Caco-2 (cell line): ENCODE measurements around the gene C11orf24. TPM values are rescaled to one million over a fixed set of nuclear protein-coding genes. Genes with fewer than 3 reads are reported as not detected.
"Not testable (repeated sequence)": the region's sequence is repeated elsewhere in the genome, so short reads cannot be mapped to it uniquely, and the experiment has no call there.

Experiments
- BruUV-seq: library from RNA; stranded (reverse); fragments of 400-500 nt; replicated peaks from 2 replicates; lab custom pipeline; 2021; lab: Mats Ljungman, UMichigan
- CTCF ChIA-PET: fragments of 300-600 bp; sonication (Branson Sonifier 250); formaldehyde crosslinking; loops from one replicate; lab custom pipeline; 2022; ENCODE audit warnings: antibody characterized with exemption; lab: Charles Lee
- POLR2A ChIA-PET: fragments of 300-600 bp; sonication (Branson Sonifier 250); formaldehyde crosslinking; loops from one replicate; lab custom pipeline; 2022; ENCODE audit warnings: antibody characterized with exemption; lab: Charles Lee
- DNase-seq, 2 experiments: peaks; one replicate each; pipeline versions ENCODE4 v3.0.0 to v3.0.0-alpha.2; 2020 to 2022
- H3K27me3 ChIP-seq: replicated peaks from 2 replicates; pipeline ENCODE4 v1.6.0; 2011; ENCODE audit warnings: low read length; ENCODE audit not compliant: control insufficient read depth, insufficient read depth
- H3K36me3 ChIP-seq: 2 replicates; pipeline ENCODE4 v1.5.1; 2011; ENCODE audit warnings: low read length; ENCODE audit not compliant: control insufficient read depth, insufficient read depth
- H3K4me1 ChIP-seq: fragments of 250-450 bp; sonication (Bioruptor Pico); 2 replicates; pipeline ENCODE4 v1.5.1; 2020; ENCODE audit warnings: mild to moderate bottlenecking
- H3K4me3 ChIP-seq: 2 replicates; pipeline ENCODE4 v1.5.1; 2011; ENCODE audit warnings: low read depth, mild to moderate bottlenecking, control low read depth, low read length
- H3K9me3 ChIP-seq: fragments of 250-450 bp; sonication (Bioruptor Pico); 2 replicates; pipeline ENCODE4 v1.5.1; 2020; ENCODE audit warnings: mild to moderate bottlenecking, moderate library complexity
- H3K27ac Mint-ChIP-seq: one replicate; pipeline ENCODE4 v1.8.0; 2022; ENCODE audit warnings: mixed read lengths; ENCODE audit not compliant: unreplicated experiment
- H3K27me3 Mint-ChIP-seq: one replicate; pipeline ENCODE4 v1.8.0; 2022; ENCODE audit warnings: mixed read lengths; ENCODE audit not compliant: insufficient read depth, unreplicated experiment
- H3K36me3 Mint-ChIP-seq: one replicate; pipeline ENCODE4 v1.8.0; 2022; ENCODE audit warnings: mild to moderate bottlenecking, mixed read lengths; ENCODE audit not compliant: insufficient read depth, unreplicated experiment
- H3K4me1 Mint-ChIP-seq: one replicate; pipeline ENCODE4 v1.8.0; 2022; ENCODE audit warnings: low read depth, mixed read lengths; ENCODE audit not compliant: unreplicated experiment
- H3K4me3 Mint-ChIP-seq: one replicate; pipeline ENCODE4 v1.8.0; 2022; ENCODE audit warnings: mild to moderate bottlenecking, moderate library complexity, mixed read lengths; ENCODE audit not compliant: unreplicated experiment
- H3K9me3 Mint-ChIP-seq: one replicate; pipeline ENCODE4 v1.8.0; 2022; ENCODE audit warnings: mixed read lengths; ENCODE audit not compliant: unreplicated experiment
- intact Hi-C: fragments of 100-400 bp; cut with micrococcal nuclease; formaldehyde crosslinking; loops from one replicate; pipeline ENCODE4 v1.10.0; 2022; ENCODE audit not compliant: unreplicated experiment
- total RNA-seq: library from RNA; stranded (reverse); gene quantifications from 2 replicates; pipeline ENCODE4 v1.2.3, GENCODE V29; 2022
- TF ChIP-seq, protein P1 (sequence below), 2 experiments: fragments of 200-600 bp in 1 of 2; IDR thresholded peaks; 1 replicate in 1 of 2; 2 replicates in 1 of 2; pipeline versions ENCODE4 v1.5.1 to v1.8.0; 2011 to 2022; ENCODE audit warnings: antibody characterized with exemption in 1 of 2, control low read depth in 1 of 2, inconsistent platforms in 1 of 2, low read depth in 1 of 2, low read length in 1 of 2, mild to moderate bottlenecking in 1 of 2, moderate library complexity in 1 of 2; ENCODE audit not compliant: insufficient read depth in 1 of 2, severe bottlenecking in 1 of 2, unreplicated experiment in 1 of 2

Gene C11orf24
- total RNA-seq, 1 experiment from 2014 or later, result 79.8 TPM

DNA sequence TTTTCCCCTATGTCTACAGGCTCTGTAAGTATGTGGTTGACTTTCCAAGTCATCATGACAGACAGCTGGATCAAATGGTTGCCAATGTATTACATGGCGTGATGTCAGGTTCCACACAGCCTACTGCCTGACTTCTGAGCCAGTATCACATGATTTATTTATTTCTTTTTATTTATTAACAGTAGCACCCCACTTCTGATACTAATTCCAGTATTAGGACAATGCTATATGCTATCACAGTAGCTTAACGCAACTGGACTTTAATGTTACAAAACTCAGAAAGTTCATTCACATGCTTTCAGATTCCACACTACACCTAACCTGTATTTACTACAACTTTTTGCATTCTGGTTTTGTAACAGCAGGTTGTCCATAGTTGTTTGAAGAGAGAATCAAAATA is 17.7 kb upstream of the C11orf24 start:
- POLR2A ChIA-PET, result no interaction called here
- no peak for DNase-seq
- Mint-ChIP-seq H3K27ac (no peak overlapping the region), H3K4me3 (no peak overlapping the region), H3K4me1 (no peaks in the 10 kb centered on the region), H3K36me3 (no peaks in the 10 kb centered on the region), H3K9me3 (peaks cover 7% of the 10 kb centered on the region), H3K27me3 (no peaks in the 10 kb centered on the region)
- no peak overlapping the region for H3K4me3 ChIP-seq
- BruUV-seq, result no TSS peak
- TF ChIP-seq, protein P1, sequence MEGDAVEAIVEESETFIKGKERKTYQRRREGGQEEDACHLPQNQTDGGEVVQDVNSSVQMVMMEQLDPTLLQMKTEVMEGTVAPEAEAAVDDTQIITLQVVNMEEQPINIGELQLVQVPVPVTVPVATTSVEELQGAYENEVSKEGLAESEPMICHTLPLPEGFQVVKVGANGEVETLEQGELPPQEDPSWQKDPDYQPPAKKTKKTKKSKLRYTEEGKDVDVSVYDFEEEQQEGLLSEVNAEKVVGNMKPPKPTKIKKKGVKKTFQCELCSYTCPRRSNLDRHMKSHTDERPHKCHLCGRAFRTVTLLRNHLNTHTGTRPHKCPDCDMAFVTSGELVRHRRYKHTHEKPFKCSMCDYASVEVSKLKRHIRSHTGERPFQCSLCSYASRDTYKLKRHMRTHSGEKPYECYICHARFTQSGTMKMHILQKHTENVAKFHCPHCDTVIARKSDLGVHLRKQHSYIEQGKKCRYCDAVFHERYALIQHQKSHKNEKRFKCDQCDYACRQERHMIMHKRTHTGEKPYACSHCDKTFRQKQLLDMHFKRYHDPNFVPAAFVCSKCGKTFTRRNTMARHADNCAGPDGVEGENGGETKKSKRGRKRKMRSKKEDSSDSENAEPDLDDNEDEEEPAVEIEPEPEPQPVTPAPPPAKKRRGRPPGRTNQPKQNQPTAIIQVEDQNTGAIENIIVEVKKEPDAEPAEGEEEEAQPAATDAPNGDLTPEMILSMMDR (IDR thresholded peaks at IDR 0.05; ENCODE audit: insufficient read depth in 1 of 2, low read depth in 1 of 2, low read length in 1 of 2, severe bottlenecking in 1 of 2, unreplicated experiment in 1 of 2), result no peak
- H3K4me1 ChIP-seq, result no peaks in the 10 kb centered on the region
- H3K9me3 ChIP-seq, result peaks cover 21% of the 10 kb centered on the region
- CTCF ChIA-PET, result no interaction called here
- intact Hi-C loops, result no loop called here
- H3K36me3 ChIP-seq, result no peaks in the 10 kb centered on the region
- H3K27me3 ChIP-seq, result no peaks in the 10 kb centered on the region

DNA sequence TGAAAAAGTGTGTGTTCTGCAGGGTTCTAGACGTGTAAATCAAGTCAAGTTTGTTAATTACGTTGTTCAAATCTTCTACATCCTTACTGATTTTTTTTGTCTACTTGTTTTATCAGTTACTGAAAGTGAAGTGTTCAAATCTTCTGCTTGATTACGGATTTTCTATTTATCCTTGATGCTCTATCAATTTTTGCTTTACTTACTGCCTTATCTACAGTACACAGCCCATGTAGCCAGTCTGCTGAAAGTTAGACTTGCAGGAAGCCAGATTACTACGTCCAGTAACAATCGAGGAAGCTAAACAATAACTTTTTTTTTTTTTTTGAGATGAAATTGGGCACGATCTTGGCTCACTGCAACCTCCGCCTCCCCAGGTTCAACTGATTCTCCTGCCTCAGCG is 15.6 kb upstream of the C11orf24 start:
- Mint-ChIP-seq H3K27me3 (no peaks in the 10 kb centered on the region), H3K4me1 (no peaks in the 10 kb centered on the region), H3K36me3 (no peaks in the 10 kb centered on the region), H3K4me3 (no peak overlapping the region), H3K27ac (no peak overlapping the region), H3K9me3 (peaks cover 14% of the 10 kb centered on the region)
- POLR2A ChIA-PET, result no interaction called here
- Histone ChIP-seq H3K9me3 (peaks cover 22% of the 10 kb centered on the region), H3K4me1 (no peaks in the 10 kb centered on the region), H3K36me3 (no peaks in the 10 kb centered on the region), H3K4me3 (no peak overlapping the region), H3K27me3 (no peaks in the 10 kb centered on the region)
- CTCF ChIA-PET, result interaction anchor here (0.8 kb wide), 1 partner anchor 30 kb away, joined by 3 read pairs; no protein-coding TSS in a partner anchor
- no TSS peak for BruUV-seq
- TF ChIP-seq, protein P1 (IDR thresholded peaks at IDR 0.05; ENCODE audit: insufficient read depth in 1 of 2, low read depth in 1 of 2, low read length in 1 of 2, severe bottlenecking in 1 of 2, unreplicated experiment in 1 of 2), result no peak
- intact Hi-C loops, result no loop called here
- DNase-seq, result no peak

DNA sequence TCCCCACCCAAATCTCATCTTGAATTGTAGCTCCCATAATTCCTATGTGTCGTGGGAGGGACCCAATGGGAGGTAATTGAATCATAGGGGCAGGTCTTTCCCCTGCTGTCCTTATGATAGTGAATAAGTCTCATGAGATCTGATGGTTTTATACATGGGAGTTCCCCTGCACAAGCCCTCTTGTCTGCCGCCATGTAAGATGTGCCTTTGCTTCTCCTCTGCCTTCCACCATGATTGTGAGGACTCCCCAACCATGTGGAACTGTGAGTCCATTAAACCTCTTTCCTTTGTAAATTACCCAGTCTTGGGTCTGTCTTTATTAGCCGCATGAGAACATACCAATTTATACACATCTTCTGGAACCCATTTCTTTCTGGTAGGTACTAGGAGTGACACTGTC is 12.8 kb upstream of the C11orf24 start:
- H3K27ac Mint-ChIP-seq, POLR2A ChIA-PET, H3K36me3 Mint-ChIP-seq, H3K4me3 ChIP-seq, H3K4me1 Mint-ChIP-seq, H3K36me3 ChIP-seq, H3K4me1 ChIP-seq, H3K4me3 Mint-ChIP-seq, BruUV-seq, H3K27me3 ChIP-seq, H3K27me3 Mint-ChIP-seq, intact Hi-C loops, CTCF ChIA-PET: not testable (repeated sequence)
- peaks cover 16% of the 10 kb centered on the region; the same call in 1 of the 2 replicates for H3K9me3 ChIP-seq
- DNase-seq, result peak in 1 of 2 experiments; percentile 14
- H3K9me3 Mint-ChIP-seq, result peaks cover 14% of the 10 kb centered on the region

DNA sequence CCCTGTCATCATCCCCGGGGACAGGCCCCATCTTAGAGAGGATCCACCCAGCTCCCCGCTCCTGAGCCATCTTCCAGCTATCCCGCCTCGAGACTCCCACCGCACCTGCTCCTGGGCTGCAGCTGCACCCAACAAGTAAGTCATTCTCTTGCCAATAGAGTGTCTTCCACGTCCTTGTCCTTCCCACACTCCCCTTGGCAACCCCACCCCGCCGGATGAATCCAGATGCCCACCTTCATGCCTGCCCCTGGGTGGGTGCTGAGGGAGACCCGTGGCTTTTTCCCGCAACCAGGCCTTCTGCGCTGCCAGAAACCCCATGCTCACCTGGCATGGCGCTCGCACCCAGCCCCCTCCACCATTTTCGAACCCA is 11.1 kb upstream of the C11orf24 start:
- TF ChIP-seq, protein P1 (IDR thresholded peaks at IDR 0.05; ENCODE audit: insufficient read depth in 1 of 2, low read depth in 1 of 2, low read length in 1 of 2, severe bottlenecking in 1 of 2, unreplicated experiment in 1 of 2), result no peak
- 0 out of 2 replicates have a peak, but pooled peaks cover 7% of the 10 kb centered on the region for H3K9me3 ChIP-seq
- BruUV-seq, result no TSS peak
- DNase-seq, result peak in 1 of 2 experiments; percentile 32
- H3K27me3 ChIP-seq, result no peaks in the 10 kb centered on the region
- POLR2A ChIA-PET, result interaction anchor here (0.6 kb wide), 1 partner anchor 891 kb away, joined by 3 read pairs; no protein-coding TSS in a partner anchor
- peaks cover 14% of the 10 kb centered on the region for H3K9me3 Mint-ChIP-seq
- no peak overlapping the region for H3K4me3 ChIP-seq
- intact Hi-C loops, result no loop called here
- no peaks in the 10 kb centered on the region for H3K36me3 Mint-ChIP-seq
- no peaks in the 10 kb centered on the region for H3K4me1 Mint-ChIP-seq
- H3K27ac Mint-ChIP-seq, result no peak overlapping the region
- no peak overlapping the region for H3K4me3 Mint-ChIP-seq
- CTCF ChIA-PET, result no interaction called here
- no peaks in the 10 kb centered on the region for H3K36me3 ChIP-seq
- H3K27me3 Mint-ChIP-seq, result no peaks in the 10 kb centered on the region
- H3K4me1 ChIP-seq, result no peaks in the 10 kb centered on the region
